ENCODE data around the gene CFAP77. TPM values are rescaled to one million over a fixed set of nuclear protein-coding genes. Genes with fewer than 3 reads are reported as not detected.

The CFAP77 gene
- total RNA-seq, 1 experiment from 2014 or later: not detected

GRCh38 chr9:132440735-132441134 lies 30.7 kb downstream of the CFAP77 start:
- in situ Hi-C loops (cut with HindIII; ENCODE audit: low sequenced_read_pairs): no loop called here
- no peak for DNase-seq (ENCODE audit: low spot score)

DNA sequence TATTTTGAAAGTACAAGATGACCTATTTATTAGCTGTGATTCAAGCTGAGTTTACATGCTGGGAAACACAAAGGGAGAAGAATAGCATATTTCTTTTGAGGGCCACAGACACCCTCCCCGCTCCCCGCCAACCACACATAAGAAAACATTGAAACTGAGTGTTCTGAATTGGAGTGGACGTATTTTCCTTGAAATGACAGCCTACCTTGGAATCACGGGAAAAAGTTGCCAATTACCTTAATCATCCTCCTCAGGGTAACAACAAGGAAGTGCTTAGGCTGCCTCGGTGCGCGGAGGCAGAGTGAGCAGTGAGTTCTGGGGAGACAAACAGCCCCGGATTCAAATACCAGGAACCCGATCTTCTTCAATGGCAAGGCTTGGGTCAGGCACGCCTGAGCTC lies 31.4 kb downstream of the CFAP77 start:
- no peak for DNase-seq (ENCODE audit: low spot score)
- in situ Hi-C loops (cut with HindIII; ENCODE audit: low sequenced_read_pairs): no loop called here

DNA sequence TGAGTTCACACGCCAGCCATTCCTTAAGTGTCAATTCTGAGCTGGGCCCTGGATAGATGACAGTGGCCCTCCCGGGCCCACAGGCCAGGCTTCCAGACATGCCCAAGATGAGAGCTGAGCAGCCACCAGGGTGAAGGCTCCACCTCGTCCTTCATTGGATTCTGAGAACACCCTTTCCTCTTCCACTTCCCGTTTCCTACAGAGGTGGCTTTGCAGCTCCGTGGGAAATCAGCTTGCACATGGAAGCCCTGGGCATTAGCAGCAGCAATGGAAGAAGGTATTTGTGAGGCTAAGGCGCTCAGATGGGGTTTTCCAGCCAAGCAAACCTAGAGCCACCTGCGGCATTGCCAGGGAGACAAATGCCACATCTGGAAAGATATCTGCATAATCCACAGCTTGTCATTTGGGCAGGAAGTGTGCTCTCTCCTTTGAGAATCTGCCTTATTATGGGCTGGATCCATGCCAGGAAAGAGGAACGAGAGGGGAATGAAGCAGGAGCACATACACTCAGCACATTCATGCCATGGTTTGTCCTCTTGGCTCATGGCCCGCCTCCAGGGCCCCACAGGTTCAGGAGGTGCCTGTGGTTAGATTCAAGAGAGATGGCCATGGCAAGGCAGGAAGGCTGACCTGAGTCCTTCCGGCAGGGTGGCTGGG lies 34.1 kb downstream of the CFAP77 start:
- in situ Hi-C loops (cut with HindIII; ENCODE audit: low sequenced_read_pairs): no loop called here
- DNase-seq (ENCODE audit: low spot score): no peak

- in situ Hi-C loops (cut with HindIII; ENCODE audit: low sequenced_read_pairs): no loop called here
- no peak for DNase-seq (ENCODE audit: low spot score)
Observed at GRCh38 chr9:132446887-132447286, 36.9 kb downstream of the CFAP77 start.

- no peak for DNase-seq (ENCODE audit: low spot score)
- in situ Hi-C loops (cut with HindIII; ENCODE audit: low sequenced_read_pairs): no loop called here
Observed at GRCh38 chr9:132447346-132447745, 37.3 kb downstream of the CFAP77 start.

- no peak for DNase-seq (ENCODE audit: low spot score)
- in situ Hi-C loops (cut with HindIII; ENCODE audit: low sequenced_read_pairs): no loop called here
Observed at GRCh38 chr9:132447902-132448301, 37.9 kb downstream of the CFAP77 start.

DNA sequence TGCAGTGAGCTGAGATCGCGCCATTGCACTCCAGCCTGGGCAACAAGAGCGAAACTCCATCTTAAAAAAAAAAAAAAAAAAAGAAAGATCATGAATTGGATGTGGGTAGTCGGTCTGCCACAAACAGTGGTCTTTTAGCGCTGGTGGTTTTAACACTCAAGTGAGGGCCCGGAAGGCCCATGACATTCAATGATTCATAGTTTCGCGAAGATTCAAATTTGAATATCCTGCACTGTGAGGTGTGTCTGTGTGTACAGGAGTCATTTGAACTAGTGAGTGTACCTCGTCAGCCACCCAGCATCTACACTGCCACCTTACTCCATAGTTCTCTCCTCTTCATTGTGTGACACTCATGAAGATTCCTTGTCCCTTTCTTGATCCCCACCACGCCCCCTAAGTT lies 41.3 kb downstream of the CFAP77 start:
- in situ Hi-C loops (cut with HindIII; ENCODE audit: low sequenced_read_pairs): no loop called here

DNA sequence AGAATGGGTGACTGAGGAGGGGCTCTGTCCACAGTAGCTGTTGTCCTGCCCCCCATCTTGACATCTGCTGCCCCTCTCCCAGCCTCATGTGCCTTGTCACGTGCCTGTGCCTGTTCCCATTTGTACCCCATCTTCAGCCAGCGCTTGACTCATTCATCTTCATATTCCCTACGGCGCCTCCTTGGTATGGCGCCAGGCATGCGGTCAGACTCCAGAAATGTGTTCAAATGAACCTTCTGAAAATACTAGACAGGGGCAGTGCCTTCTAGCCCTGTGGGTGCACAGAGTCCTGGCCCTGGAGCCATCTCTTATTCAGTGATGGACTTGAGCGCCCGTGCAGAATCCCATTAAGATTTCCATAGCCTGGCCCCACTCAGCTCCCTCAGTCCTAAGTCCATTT lies 46.2 kb downstream of the CFAP77 start:
- in situ Hi-C loops (cut with HindIII; ENCODE audit: low sequenced_read_pairs): no loop called here
- DNase-seq (ENCODE audit: low spot score): no peak

More for the DNA sequence above, 41.3 kb downstream of the CFAP77 start:
- no peak for DNase-seq (ENCODE audit: low spot score)

DNA sequence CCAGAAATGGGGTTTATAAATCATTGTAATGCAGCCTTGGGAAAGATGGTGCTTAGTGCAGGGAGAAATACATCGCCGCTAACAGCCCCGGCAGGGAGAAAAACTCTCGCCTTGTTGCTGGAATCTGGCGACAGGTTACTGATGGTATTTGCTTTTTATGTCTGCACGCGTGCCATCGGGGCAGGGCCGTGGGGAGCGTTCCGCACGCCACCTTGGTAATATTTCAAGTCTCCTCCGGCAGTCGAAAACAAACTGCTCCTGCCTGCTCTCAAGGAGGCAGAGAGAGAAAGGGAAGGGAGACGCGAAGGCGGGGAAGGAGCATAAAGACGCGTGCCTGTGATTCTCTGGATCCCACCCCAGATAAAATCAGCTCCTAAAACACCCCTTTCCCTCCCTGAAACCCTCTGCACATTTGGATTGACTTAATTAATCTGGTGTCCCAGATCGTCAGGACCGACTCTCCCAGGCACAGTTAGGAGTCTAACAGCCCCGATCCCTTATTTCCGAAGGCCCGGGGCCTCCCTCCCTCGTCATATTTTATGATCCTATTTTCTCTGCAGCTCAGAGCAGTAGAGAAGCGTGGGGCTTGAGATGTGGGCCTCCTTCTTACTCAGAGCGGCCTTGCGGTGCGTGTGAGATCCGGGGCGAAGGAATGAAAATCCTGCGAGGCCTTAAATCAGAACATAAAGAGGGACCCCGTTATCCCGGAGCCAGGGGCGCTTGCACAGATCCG lies 47.7 kb downstream of the CFAP77 start:
- in situ Hi-C loops (cut with HindIII; ENCODE audit: low sequenced_read_pairs): no loop called here
- DNase-seq (ENCODE audit: low spot score): no peak

DNA sequence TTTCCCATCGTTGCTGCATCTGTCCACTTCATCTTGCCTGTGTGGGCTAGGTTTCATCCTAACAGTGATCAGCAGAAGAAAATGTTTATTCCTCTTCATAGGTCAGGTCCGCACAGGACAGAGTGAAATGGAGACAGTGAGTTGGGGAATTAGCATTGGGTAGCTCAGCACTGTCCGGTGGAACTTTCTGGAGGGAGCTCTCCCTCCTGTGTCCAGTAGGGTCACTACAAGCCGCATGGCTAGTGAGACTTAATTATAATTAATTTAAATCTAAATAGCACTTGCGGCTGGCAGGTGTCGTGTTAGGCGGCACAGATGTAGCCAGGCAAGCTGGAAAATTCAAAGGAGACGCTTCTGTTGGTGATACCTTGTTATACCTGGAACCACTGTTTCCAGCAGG lies 48.4 kb downstream of the CFAP77 start:
- in situ Hi-C loops (cut with HindIII; ENCODE audit: low sequenced_read_pairs): no loop called here
- no peak for DNase-seq (ENCODE audit: low spot score)

- in situ Hi-C loops (cut with HindIII; ENCODE audit: low sequenced_read_pairs): no loop called here
- DNase-seq (ENCODE audit: low spot score): no peak
Observed at GRCh38 chr9:132459661-132460060, 49.6 kb downstream of the CFAP77 start.

DNA sequence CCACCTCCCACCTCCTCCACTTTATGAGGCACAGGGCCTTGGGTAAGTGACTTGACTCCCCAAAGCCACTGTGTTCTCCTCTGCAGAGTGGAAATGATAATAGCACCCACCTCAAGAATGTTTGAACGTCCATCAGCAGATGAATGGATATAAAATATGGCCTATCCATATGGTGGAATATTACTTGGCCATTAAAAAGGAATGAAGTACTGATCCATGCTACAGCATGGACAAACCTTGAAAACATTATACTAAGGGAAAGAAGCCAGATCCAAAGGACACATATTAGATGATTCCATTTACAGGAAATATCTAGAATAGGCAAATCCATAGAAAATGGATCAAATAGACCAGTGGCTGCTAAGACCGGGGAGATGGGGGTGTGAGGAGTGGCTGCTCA lies 50.2 kb downstream of the CFAP77 start:
- DNase-seq (ENCODE audit: low spot score): no peak
- in situ Hi-C loops (cut with HindIII; ENCODE audit: low sequenced_read_pairs): no loop called here

DNA sequence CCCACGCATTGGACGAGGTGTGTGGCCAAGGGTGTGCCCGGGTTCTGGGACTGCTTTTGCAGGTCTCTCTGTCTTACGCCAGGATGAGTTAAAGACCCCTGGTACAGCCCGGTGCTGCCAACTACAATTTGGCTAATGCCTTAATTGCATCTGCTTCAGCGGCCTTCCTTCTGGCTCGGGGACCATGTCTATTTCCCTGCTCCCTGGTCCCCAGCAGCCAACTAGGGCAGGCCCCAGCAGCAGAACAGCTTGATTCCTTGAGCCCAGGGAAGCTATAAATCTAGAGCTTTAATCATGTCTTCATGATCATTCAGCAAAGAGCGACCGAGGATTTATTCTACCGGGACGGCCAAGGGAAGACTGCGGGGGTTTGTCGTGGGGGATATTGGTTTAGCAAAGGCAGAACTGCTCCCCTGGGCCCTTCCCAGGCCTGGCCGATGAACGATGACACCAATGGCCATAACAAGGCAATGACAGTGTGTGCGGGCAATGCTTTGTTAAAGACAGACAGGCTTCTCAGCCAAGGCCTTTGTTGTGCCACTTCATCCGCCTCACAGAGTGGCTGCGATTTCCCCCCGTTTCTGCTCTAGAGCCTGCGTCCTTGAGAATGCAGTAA lies 51.4 kb downstream of the CFAP77 start:
- in situ Hi-C loops (cut with HindIII; ENCODE audit: low sequenced_read_pairs): no loop called here
- no peak for DNase-seq (ENCODE audit: low spot score)

DNA sequence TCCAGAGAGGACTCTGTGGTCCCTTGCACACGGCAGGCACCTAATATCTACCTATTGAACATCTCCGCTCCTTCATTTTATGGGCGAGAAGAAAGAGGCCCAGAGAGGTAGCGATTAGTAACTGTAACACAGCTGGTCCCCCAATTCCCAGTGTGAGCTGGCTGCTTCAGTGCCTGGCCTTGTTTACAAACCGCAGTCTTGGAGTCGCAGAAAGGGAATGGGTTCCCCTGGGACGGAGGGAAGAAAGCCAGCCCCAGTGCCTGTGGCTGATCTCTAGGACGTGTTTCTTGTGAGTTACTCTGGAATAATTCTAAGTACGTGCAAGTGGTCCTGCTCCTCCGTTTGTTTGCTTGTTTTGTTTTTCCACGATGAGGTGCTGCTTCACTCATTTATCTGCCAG lies 52.0 kb downstream of the CFAP77 start:
- in situ Hi-C loops (cut with HindIII; ENCODE audit: low sequenced_read_pairs): no loop called here
- no peak for DNase-seq (ENCODE audit: low spot score)

DNA sequence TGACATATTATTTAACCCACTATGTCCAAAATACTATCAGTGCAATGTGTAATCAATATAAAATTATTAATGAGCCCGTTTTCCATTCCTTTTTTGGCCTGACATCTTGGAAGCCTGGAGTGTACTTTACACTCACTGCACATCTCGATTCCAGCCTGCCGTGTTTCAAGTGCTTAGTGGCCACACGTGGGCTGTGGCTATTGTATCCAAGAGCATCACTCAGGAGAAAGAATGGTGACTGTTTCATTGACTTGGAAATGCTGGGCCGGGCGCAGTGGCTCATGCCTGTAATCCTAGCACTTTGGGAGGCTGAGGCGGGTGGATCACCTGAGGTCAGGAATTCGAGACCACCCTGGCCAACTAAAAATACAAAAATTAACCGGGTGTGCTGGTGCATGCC lies 54.5 kb downstream of the CFAP77 start:
- in situ Hi-C loops (cut with HindIII; ENCODE audit: low sequenced_read_pairs): no loop called here
- no peak for DNase-seq (ENCODE audit: low spot score)

- no peak for DNase-seq (ENCODE audit: low spot score)
- in situ Hi-C loops (cut with HindIII; ENCODE audit: low sequenced_read_pairs): no loop called here
Observed at GRCh38 chr9:132465131-132465635, 55.2 kb downstream of the CFAP77 start.

DNA sequence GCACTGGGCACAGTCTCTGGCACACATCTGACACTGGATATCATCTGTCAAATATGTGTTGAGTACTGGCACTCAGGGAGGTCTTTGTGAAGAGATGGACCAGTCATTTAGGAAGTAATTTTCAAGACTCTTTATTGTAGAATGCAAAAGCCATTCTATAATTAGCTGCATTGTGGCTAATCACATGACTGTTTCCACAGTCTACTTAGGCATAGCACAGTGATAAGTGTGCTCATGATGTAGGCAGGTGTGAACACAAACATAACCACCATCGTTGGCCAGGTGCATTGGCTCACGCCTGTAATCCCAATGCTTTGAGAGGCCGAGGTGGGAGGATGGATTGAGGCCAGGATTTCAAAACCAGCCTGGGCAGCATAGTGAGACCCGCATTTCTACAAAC lies 62.2 kb downstream of the CFAP77 start:
- in situ Hi-C loops (cut with HindIII; ENCODE audit: low sequenced_read_pairs): no loop called here
- no peak for DNase-seq (ENCODE audit: low spot score)

- in situ Hi-C loops (cut with HindIII; ENCODE audit: low sequenced_read_pairs): no loop called here
- no peak for DNase-seq (ENCODE audit: low spot score)
Observed at GRCh38 chr9:132472599-132472998, 62.6 kb downstream of the CFAP77 start.

GRCh38 chr9:132474253-132474652 lies 64.2 kb downstream of the CFAP77 start:
- in situ Hi-C loops (cut with HindIII; ENCODE audit: low sequenced_read_pairs): no loop called here
- DNase-seq (ENCODE audit: low spot score): no peak

GRCh38 chr9:132478353-132479050 lies 68.5 kb downstream of the CFAP77 start:
- no peak for DNase-seq (ENCODE audit: low spot score)
- in situ Hi-C loops (cut with HindIII; ENCODE audit: low sequenced_read_pairs): no loop called here

Data from G401 (cell line).